Measurements from ENCODE around the gene CD247. TPM values are rescaled to one million over a fixed set of nuclear protein-coding genes. Genes with fewer than 3 reads are reported as not detected.

Gene CD247
- total and polyA plus RNA-seq, 10 of the 15 experiments (the other 5 are each of a cell fraction or from before 2014, with no cell fraction given), result 0.10 to 0.77 (median 0.30) TPM

GRCh38 chr1:167434306-167434705, 84.0 kb downstream of the CD247 start:
- 44% methylated on average over 6 of the region's 6 CpGs for WGBS (ENCODE audit: insufficient coverage, insufficient replicate concordance, low lambda C conversion rate, missing lambda C conversion rate)
- ATAC-seq (no peak), DNase-seq (ENCODE audit: low read depth, low spot score) (no peak), FAIRE-seq (no peak)
- no peak overlapping the region for H3K27ac ChIP-seq (ENCODE audit: control insufficient read depth, insufficient read depth)
- intact Hi-C loops (cut with micrococcal nuclease; ENCODE audit: unreplicated experiment), result no loop called here
- ChIA-PET CTCF (no interaction called here), POLR2A (no interaction called here), RAD21 (ENCODE audit: unreplicated experiment) (interaction anchor here (1.0 kb wide), 1 partner anchor 100 kb away, joined by 5 read pairs; no protein-coding TSS in a partner anchor), SMC1A (ENCODE audit: uncharacterized antibody, unreplicated experiment) (no interaction called here)
- H3K36me3 ChIP-seq (ENCODE audit: control insufficient read depth in 2 of 2, insufficient read depth in 2 of 2, low read length in 1 of 2), result no peaks in the 10 kb centered on the region
- H3K27me3 ChIP-seq (replicated peaks in 1 of 2; ENCODE audit: control insufficient read depth in 2 of 2, insufficient read depth in 2 of 2, low read length in 1 of 2), result peaks cover 0 to 3% of the 10 kb centered on the region in 2 experiments; a peak in 1 of 4 replicates
- TF ChIP-seq TAF1 (IDR thresholded peaks at IDR 0.05; ENCODE audit: borderline replicate concordance, low read depth, low read length), result no peak
- H3K4me1 ChIP-seq (ENCODE audit: control insufficient read depth, insufficient read depth, low read length), result peaks cover 33% of the 10 kb centered on the region
- no peak overlapping the region for H3K4me3 ChIP-seq
- H2AFZ ChIP-seq (ENCODE audit: control insufficient read depth, low read depth, low read length), result no peak overlapping the region
- H4K20me1 ChIP-seq (ENCODE audit: control insufficient read depth, insufficient read depth), result no peaks in the 10 kb centered on the region
- no peak overlapping the region for H3K9ac ChIP-seq (ENCODE audit: control insufficient read depth, insufficient read depth, low read length)
- H3K4me2 ChIP-seq (ENCODE audit: control insufficient read depth, insufficient read depth), result no peak overlapping the region
- no TSS peak for BruUV-seq (replicated peaks)
- in situ Hi-C loops (cut with MboI), result no loop called here
- no peaks in the 10 kb centered on the region for H3K79me2 ChIP-seq (ENCODE audit: control insufficient read depth, insufficient read depth, low read length)
- no peaks in the 10 kb centered on the region; the same call in 2 of the 3 replicates for H3K9me3 ChIP-seq (replicated peaks; ENCODE audit: control insufficient read depth, insufficient read depth, low read length)

- BruUV-seq (replicated peaks), result no TSS peak
- intact Hi-C loops (cut with micrococcal nuclease; ENCODE audit: unreplicated experiment), result no loop called here
- POLR2A ChIA-PET, result no interaction called here
These were observed 84.4 kb downstream of the CD247 start for GRCh38 chr1:167433884-167434283.

More at GRCh38 chr1:167433884-167434283, 84.4 kb downstream of the CD247 start:
- in situ Hi-C loops (cut with MboI), result no loop called here
- 92% methylated on average over 6 of the region's 6 CpGs for WGBS (ENCODE audit: insufficient coverage, insufficient replicate concordance, low lambda C conversion rate, missing lambda C conversion rate)
- no peak for DNase-seq (ENCODE audit: low read depth, low spot score)
- no peaks in the 10 kb centered on the region for H4K20me1 ChIP-seq (ENCODE audit: control insufficient read depth, insufficient read depth)
- H2AFZ ChIP-seq (ENCODE audit: control insufficient read depth, low read depth, low read length), result no peak overlapping the region
- peaks cover 0 to 2% of the 10 kb centered on the region in 2 experiments; a peak in 1 of 4 replicates for H3K27me3 ChIP-seq (replicated peaks in 1 of 2; ENCODE audit: control insufficient read depth in 2 of 2, insufficient read depth in 2 of 2, low read length in 1 of 2)
- no peak overlapping the region for H3K4me3 ChIP-seq
- no peak overlapping the region for H3K9ac ChIP-seq (ENCODE audit: control insufficient read depth, insufficient read depth, low read length)
- FAIRE-seq, result no peak
- TF ChIP-seq SPI1 (IDR thresholded peaks at IDR 0.05; ENCODE audit: borderline replicate concordance, insufficient read depth, low read depth, low read length) (no peak), POLR2AphosphoS2 (IDR thresholded peaks at IDR 0.05; ENCODE audit: low read depth, low read length) (no peak), SUZ12 (IDR thresholded peaks at IDR 0.05; ENCODE audit: unreplicated experiment) (no peak), SREBF2 (IDR thresholded peaks at IDR 0.05; ENCODE audit: low read length) (no peak), HCFC1 (IDR thresholded peaks at IDR 0.05; ENCODE audit: low read length) (no peak), NKRF (conservative IDR thresholded peaks at IDR 0.05) (no peak), NBN (IDR thresholded peaks at IDR 0.05) (no peak), NFIC (IDR thresholded peaks at IDR 0.05; ENCODE audit: low read depth, low read length) (no peak), POU2F2 (IDR thresholded peaks at IDR 0.05; ENCODE audit: borderline replicate concordance, low read depth, low read length) (no peak), REST (IDR thresholded peaks at IDR 0.05; ENCODE audit: low read depth, low read length) (no peak)
- ChIA-PET CTCF (interaction anchor here (1.3 to 2.2 kb wide), 3 partner anchors 8 to 101 kb away, joined by 3 to 8 read pairs (median 3); no protein-coding TSS in a partner anchor), RAD21 (ENCODE audit: unreplicated experiment) (interaction anchor here (1.0 kb wide), 1 partner anchor 101 kb away, joined by 5 read pairs; no protein-coding TSS in a partner anchor), SMC1A (ENCODE audit: uncharacterized antibody, unreplicated experiment) (no interaction called here)
- no peak overlapping the region for H3K4me2 ChIP-seq (ENCODE audit: control insufficient read depth, insufficient read depth)
- no peaks in the 10 kb centered on the region for H3K79me2 ChIP-seq (ENCODE audit: control insufficient read depth, insufficient read depth, low read length)
- ATAC-seq, result no peak
- H3K27ac ChIP-seq (ENCODE audit: control insufficient read depth, insufficient read depth), result no peak overlapping the region
- no peaks in the 10 kb centered on the region; the same call in 2 of the 3 replicates for H3K9me3 ChIP-seq (replicated peaks; ENCODE audit: control insufficient read depth, insufficient read depth, low read length)
- no peaks in the 10 kb centered on the region for H3K36me3 ChIP-seq (ENCODE audit: control insufficient read depth in 2 of 2, insufficient read depth in 2 of 2, low read length in 1 of 2)
- peaks cover 28% of the 10 kb centered on the region for H3K4me1 ChIP-seq (ENCODE audit: control insufficient read depth, insufficient read depth, low read length)
